Small intestine (tissue), 7 donors: ENCODE results near the gene PALLD. TPM values are rescaled to one million over a fixed set of nuclear protein-coding genes. Genes with fewer than 3 reads are reported as not detected.

Source experiments
- DNase-seq, 2 donors: peaks; one replicate each; pipeline versions ENCODE4 v3.0.0 to v3.0.0-alpha.2; 2013
- FAIRE-seq: peaks from 2 replicates; lab custom pipeline; 2012; peaks lifted over from hg19 to GRCh38; lab: Jason Lieb, UNC
- H3K27ac ChIP-seq, 3 donors: one replicate each; pipeline ENCODE4 v1.5.1; 2013; ENCODE audit warnings: low read length in 2 of 3, mild to moderate bottlenecking in 2 of 3, control low read depth in 1 of 3, inconsistent platforms in 1 of 3, low read depth in 1 of 3, moderate library complexity in 1 of 3
- H3K27me3 ChIP-seq, 3 donors: one replicate each; pipeline ENCODE4 v1.6.1; 2013; ENCODE audit warnings: low read length in 3 of 3, inconsistent platforms in 1 of 3; ENCODE audit not compliant: control insufficient read depth in 3 of 3, insufficient read depth in 3 of 3
- H3K36me3 ChIP-seq, 3 donors: one replicate each; pipeline ENCODE4 v1.6.1; 2013; ENCODE audit warnings: low read length in 3 of 3, inconsistent platforms in 1 of 3, low read depth in 1 of 3, mild to moderate bottlenecking in 1 of 3, moderate library complexity in 1 of 3; ENCODE audit not compliant: control insufficient read depth in 3 of 3, insufficient read depth in 2 of 3
- H3K4me1 ChIP-seq, 3 donors: one replicate each; pipeline ENCODE4 v1.6.1; 2013; ENCODE audit warnings: low read length in 2 of 3, inconsistent platforms in 1 of 3, low read depth in 1 of 3, mild to moderate bottlenecking in 1 of 3, moderate library complexity in 1 of 3; ENCODE audit not compliant: control insufficient read depth in 3 of 3, insufficient read depth in 2 of 3
- H3K4me3 ChIP-seq, 3 donors: one replicate each; pipeline ENCODE4 v1.5.1; 2013; ENCODE audit warnings: low read length in 3 of 3, control low read depth in 1 of 3, inconsistent platforms in 1 of 3, low read depth in 1 of 3, mild to moderate bottlenecking in 1 of 3, moderate library complexity in 1 of 3
- H3K9me3 ChIP-seq, 2 donors: one replicate each; pipeline ENCODE4 v1.6.1; 2013; ENCODE audit warnings: low read depth in 1 of 2, low read length in 1 of 2; ENCODE audit not compliant: control insufficient read depth in 2 of 2, insufficient read depth in 1 of 2
- WGBS, 3 donors: extraction: QIAGEN DNeasy Blood & Tissue Kit; methylation state at CpG; one replicate each; pipeline ENCODE4 v1.1.7; 2013; 5-methylcytosine and 5-hydroxymethylcytosine counted together
- polyA plus RNA-seq, 4 donors: library from polyadenylated mRNA; stranded (reverse) in 3 of 4; unstranded in 1 of 4; fragments of 200-250 nt in 3 of 4; fragments of 120-200 nt in 1 of 4; gene quantifications; one replicate each; pipeline versions ENCODE4 v1.2.1 to v1.2.3, GENCODE V29; 2013
- donor health status: healthy with polysubstance abuse.
- donor health status: control.
- donor health status: control.
- donor health status: Bipolar disorder and iron deficiency.
- donor health status: healthy.

PALLD gene
- polyA plus RNA-seq, 4 donors: 31.3 to 58.9 (median 38.0) TPM

- no peaks in the 10 kb centered on the region for H3K4me1 ChIP-seq
- H3K27me3 ChIP-seq: no peaks in the 10 kb centered on the region
- no peaks in the 10 kb centered on the region for H3K9me3 ChIP-seq
- no peak overlapping the region for H3K4me3 ChIP-seq
- H3K27ac ChIP-seq: no peak overlapping the region
- 35 to 83% (median 61%) methylated on average over 1 of the region's 1 CpG for WGBS, 3 donors
- no peak for FAIRE-seq
- H3K36me3 ChIP-seq: no peaks in the 10 kb centered on the region
- no peak for DNase-seq
Measured at GRCh38 chr4:168534535-168534934, 37.7 kb downstream of the PALLD start.

GRCh38 chr4:168535689-168536088 lies 38.8 kb downstream of the PALLD start:
- no peaks in the 10 kb centered on the region for H3K9me3 ChIP-seq
- FAIRE-seq: no peak
- 58 to 61% (median 59%) methylated on average over 5 of the region's 5 CpGs for WGBS, 3 donors

GRCh38 chr4:168536448-168536847 lies 39.6 kb downstream of the PALLD start:
- no peaks in the 10 kb centered on the region for H3K27me3 ChIP-seq
- no peaks in the 10 kb centered on the region for H3K36me3 ChIP-seq
- 75 to 79% (median 76%) methylated on average over 7 of the region's 7 CpGs for WGBS, 3 donors
- H3K4me3 ChIP-seq: no peak overlapping the region
- FAIRE-seq (no peak), DNase-seq (no peak)
- H3K9me3 ChIP-seq: no peaks in the 10 kb centered on the region
- no peaks in the 10 kb centered on the region for H3K4me1 ChIP-seq
- H3K27ac ChIP-seq: no peak overlapping the region

More at GRCh38 chr4:168535689-168536088, 38.8 kb downstream of the PALLD start:
- no peaks in the 10 kb centered on the region for H3K36me3 ChIP-seq
- H3K4me3 ChIP-seq: no peak overlapping the region
- H3K4me1 ChIP-seq: no peaks in the 10 kb centered on the region
- no peak overlapping the region for H3K27ac ChIP-seq
- DNase-seq: no peak
- no peaks in the 10 kb centered on the region for H3K27me3 ChIP-seq

GRCh38 chr4:168537086-168537485 lies 40.2 kb downstream of the PALLD start:
- H3K36me3 ChIP-seq: no peaks in the 10 kb centered on the region
- no peak overlapping the region for H3K4me3 ChIP-seq
- H3K4me1 ChIP-seq: no peaks in the 10 kb centered on the region
- no peak overlapping the region for H3K27ac ChIP-seq
- DNase-seq (no peak), FAIRE-seq (no peak)
- no peaks in the 10 kb centered on the region for H3K9me3 ChIP-seq
- no peaks in the 10 kb centered on the region for H3K27me3 ChIP-seq
- 96 to 99% (median 98%) methylated on average over 4 of the region's 4 CpGs for WGBS, 3 donors

GRCh38 chr4:168537571-168537970 lies 40.7 kb downstream of the PALLD start:
- H3K9me3 ChIP-seq: no peaks in the 10 kb centered on the region
- H3K27me3 ChIP-seq: no peaks in the 10 kb centered on the region
- no peak overlapping the region for H3K27ac ChIP-seq
- DNase-seq (no peak), FAIRE-seq (no peak)
- no peaks in the 10 kb centered on the region for H3K4me1 ChIP-seq
- 71 to 82% (median 77%) methylated on average over 3 of the region's 3 CpGs for WGBS, 3 donors
- no peaks in the 10 kb centered on the region for H3K36me3 ChIP-seq
- no peak overlapping the region for H3K4me3 ChIP-seq

- 81 to 83% (median 82%) methylated on average over 9 of the region's 9 CpGs for WGBS, 3 donors
- DNase-seq (no peak), FAIRE-seq (no peak)
- H3K36me3 ChIP-seq: no peaks in the 10 kb centered on the region
- no peak overlapping the region for H3K4me3 ChIP-seq
- H3K27ac ChIP-seq: no peak overlapping the region
- H3K9me3 ChIP-seq: no peaks in the 10 kb centered on the region
- peaks cover 0 to 2% (median 0%) of the 10 kb centered on the region in 3 donors for H3K27me3 ChIP-seq
- H3K4me1 ChIP-seq: no peaks in the 10 kb centered on the region
Measured at GRCh38 chr4:168538632-168539031, 41.8 kb downstream of the PALLD start.

- Histone ChIP-seq H3K4me1 (no peaks in the 10 kb centered on the region), H3K9me3 (no peaks in the 10 kb centered on the region), H3K4me3 (no peak overlapping the region), H3K36me3 (no peaks in the 10 kb centered on the region), H3K27ac (no peak overlapping the region), H3K27me3 (peaks cover 0 to 2% (median 0%) of the 10 kb centered on the region in 3 donors)
- no peak for FAIRE-seq
- no peak for DNase-seq
- 73 to 78% (median 74%) methylated on average over 9 of the region's 9 CpGs for WGBS, 3 donors
Measured at GRCh38 chr4:168540086-168540485, 43.2 kb downstream of the PALLD start.

GRCh38 chr4:168540503-168541265 lies 43.8 kb downstream of the PALLD start:
- FAIRE-seq (no peak), DNase-seq (no peak)
- no peak overlapping the region for H3K27ac ChIP-seq
- H3K4me3 ChIP-seq: no peak overlapping the region
- WGBS, 3 donors: 89 to 90% (median 89%) methylated on average over 6 of the region's 6 CpGs
- no peaks in the 10 kb centered on the region for H3K4me1 ChIP-seq
- H3K36me3 ChIP-seq: no peaks in the 10 kb centered on the region
- peaks cover 0 to 2% (median 0%) of the 10 kb centered on the region in 3 donors for H3K27me3 ChIP-seq
- no peaks in the 10 kb centered on the region for H3K9me3 ChIP-seq
